Subcutaneous adipose tissue (tissue), 4 donors: Measurements from ENCODE around the gene PPP2R3B. TPM values are rescaled to one million over a fixed set of nuclear protein-coding genes. Genes with fewer than 3 reads are reported as not detected.

ENCODE experiments used
- CTCF ChIP-seq: fragments of 450-650 bp; IDR thresholded peaks from one replicate; pipeline ENCODE4 v1.5.1; 2016; ENCODE audit warnings: low read depth, mild to moderate bottlenecking, control low read depth, antibody characterized with exemption, moderate library complexity
- total RNA-seq, 4 donors: library from RNA; depleted of rRNA; stranded (reverse); fragments of >200 nt; gene quantifications; one replicate each; pipeline ENCODE4 v1.1.0, GENCODE V29; 2016

Gene PPP2R3B
- total RNA-seq, 4 donors from 2014 or later: 5.9 to 23.2 (median 8.3) TPM

- no peak for TF ChIP-seq CTCF
Measured at GRCh38 chrX:308821-309520, 77.7 kb downstream of the PPP2R3B start.

- no peak for TF ChIP-seq CTCF
Measured at GRCh38 chrX:307261-308111, 79.2 kb downstream of the PPP2R3B start.

- TF ChIP-seq CTCF: no peak
Measured at GRCh38 chrX:302975-303374, 83.7 kb downstream of the PPP2R3B start.

GRCh38 chrX:300334-300733 lies 86.4 kb downstream of the PPP2R3B start:
- no peak for TF ChIP-seq CTCF

GRCh38 chrX:298993-299392 lies 87.7 kb downstream of the PPP2R3B start:
- TF ChIP-seq CTCF: no peak

GRCh38 chrX:295136-295535 lies 91.6 kb downstream of the PPP2R3B start:
- no peak for TF ChIP-seq CTCF
